CD4-positive, CD25-positive, alpha-beta regulatory T cell (primary cell): ENCODE results near the gene UPF1. TPM values are rescaled to one million over a fixed set of nuclear protein-coding genes. Genes with fewer than 3 reads are reported as not detected.
A peak's percentile ranks its signal among the peaks of the same experiment; 100 is the strongest.

Experiments
- ATAC-seq, 2 donors: fragments of 150-1000 bp; cut with Tn5 transposase; one replicate each; pipeline ENCODE4 v1.10.0; 2021; ENCODE audit warnings: low read depth in 2 of 2, moderate number of reproducible peaks in 2 of 2, moderate library complexity in 1 of 2
- DNase-seq, 3 donors: peaks; one replicate each; pipeline versions ENCODE4 v3.0.0 to v3.0.0-alpha.2; 2012 to 2022; ENCODE audit warnings: mixed read lengths in 1 of 3
- H3K27ac ChIP-seq: one replicate; pipeline ENCODE4 v1.7.0; 2013; ENCODE audit warnings: mild to moderate bottlenecking, low read length; ENCODE audit not compliant: insufficient read depth, poor library complexity, severe bottlenecking
- H3K27me3 ChIP-seq: one replicate; pipeline ENCODE4 v1.7.0; 2013; ENCODE audit warnings: low read length; ENCODE audit not compliant: control insufficient read depth, insufficient read depth
- H3K36me3 ChIP-seq: one replicate; pipeline ENCODE4 v1.7.0; 2013; ENCODE audit warnings: mild to moderate bottlenecking, low read length, moderate library complexity; ENCODE audit not compliant: control insufficient read depth, insufficient read depth
- H3K4me1 ChIP-seq: 2 replicates; pipeline ENCODE4 v1.7.0; 2013; ENCODE audit warnings: mild to moderate bottlenecking, low read length; ENCODE audit not compliant: insufficient read depth, control insufficient read depth, poor library complexity, severe bottlenecking
- H3K4me3 ChIP-seq: one replicate; pipeline ENCODE4 v1.7.0; 2013; ENCODE audit warnings: low read depth, mild to moderate bottlenecking, low read length, moderate library complexity
- H3K9me3 ChIP-seq, 2 experiments: 1 replicate in 1 of 2; 2 replicates in 1 of 2; pipeline ENCODE4 v1.7.0; 2013; ENCODE audit warnings: low read length in 2 of 2, mild to moderate bottlenecking in 1 of 2, moderate library complexity in 1 of 2; ENCODE audit not compliant: control insufficient read depth in 2 of 2
- H3K27ac Mint-ChIP-seq, 3 donors: one replicate each; pipeline ENCODE4 v1.8.0; 2020 to 2022; ENCODE audit warnings: mild to moderate bottlenecking in 3 of 3, mixed read lengths in 3 of 3, moderate library complexity in 2 of 3
- H3K27me3 Mint-ChIP-seq: one replicate; pipeline ENCODE4 v1.8.0; 2022; ENCODE audit warnings: mild to moderate bottlenecking, mixed read lengths
- H3K36me3 Mint-ChIP-seq: one replicate; pipeline ENCODE4 v1.8.0; 2020; ENCODE audit warnings: mixed read lengths
- H3K4me1 Mint-ChIP-seq, 4 donors: one replicate each; pipeline ENCODE4 v1.8.0; 2020 to 2022; ENCODE audit warnings: mixed read lengths in 4 of 4, mild to moderate bottlenecking in 1 of 4
- H3K4me3 Mint-ChIP-seq, 4 donors: one replicate each; pipeline ENCODE4 v1.8.0; 2020 to 2022; ENCODE audit warnings: mild to moderate bottlenecking in 4 of 4, mixed read lengths in 4 of 4, moderate library complexity in 3 of 4
- H3K9me3 Mint-ChIP-seq, 7 donors: one replicate each; pipeline ENCODE4 v1.8.0; 2020 to 2022; ENCODE audit warnings: mixed read lengths in 7 of 7, mild to moderate bottlenecking in 3 of 7, moderate library complexity in 2 of 7
- polyA plus RNA-seq, 4 donors: library from polyadenylated mRNA; unstranded; fragments of 300-500 nt; fragmentation: Illumina TruSeq; gene quantifications; one replicate each; pipeline ENCODE4 v1.2.3, GENCODE V29; 2021
- total RNA-seq: library from RNA; stranded (reverse); gene quantifications from one replicate; pipeline ENCODE4 v1.2.3, GENCODE V29; 2022

Gene UPF1
- total and polyA plus RNA-seq, 5 donors from 2014 or later = 8.6 to 140 (median 10.6) TPM

- peaks cover 10 to 39% (median 25%) of the 10 kb centered on the region in 4 donors for H3K4me1 Mint-ChIP-seq
- no peaks in the 10 kb centered on the region for H3K27me3 Mint-ChIP-seq
- no peak for ATAC-seq
- Histone ChIP-seq H3K27me3 (no peaks in the 10 kb centered on the region), H3K36me3 (peaks cover 85% of the 10 kb centered on the region), H3K4me3 (no peak overlapping the region), H3K27ac (no peak overlapping the region), H3K9me3 (no peaks in the 10 kb centered on the region), H3K4me1 (peaks cover 18% of the 10 kb centered on the region)
- no peak overlapping the region for H3K27ac Mint-ChIP-seq
- H3K9me3 Mint-ChIP-seq = no peaks in the 10 kb centered on the region
- no peak for DNase-seq
- no peak overlapping the region for H3K4me3 Mint-ChIP-seq
- peaks cover 35% of the 10 kb centered on the region for H3K36me3 Mint-ChIP-seq
Measured at GRCh38 chr19:18850471-18851375, 19.0 kb downstream of the UPF1 start.

- Histone ChIP-seq H3K9me3 (no peaks in the 10 kb centered on the region), H3K36me3 (peaks cover 89% of the 10 kb centered on the region), H3K27me3 (no peaks in the 10 kb centered on the region), H3K4me1 (peaks cover 18% of the 10 kb centered on the region), H3K27ac (no peak overlapping the region), H3K4me3 (no peak overlapping the region)
- peaks cover 35% of the 10 kb centered on the region for H3K36me3 Mint-ChIP-seq
- no peak overlapping the region for H3K27ac Mint-ChIP-seq
- no peaks in the 10 kb centered on the region for H3K9me3 Mint-ChIP-seq
- no peaks in the 10 kb centered on the region for H3K27me3 Mint-ChIP-seq
- ATAC-seq = no peak
- DNase-seq = no peak
- H3K4me1 Mint-ChIP-seq = peaks cover 10 to 28% (median 17%) of the 10 kb centered on the region in 4 donors
- H3K4me3 Mint-ChIP-seq = no peak overlapping the region
Measured at GRCh38 chr19:18851673-18852325, 20.0 kb downstream of the UPF1 start.

- no peak for ATAC-seq
- H3K27me3 Mint-ChIP-seq = no peaks in the 10 kb centered on the region
- no peak overlapping the region for H3K4me3 Mint-ChIP-seq
Measured at GRCh38 chr19:18852648-18853047, 20.9 kb downstream of the UPF1 start.

GRCh38 chr19:18853755-18854427 is 22.1 kb downstream of the UPF1 start:
- Histone ChIP-seq H3K9me3 (no peaks in the 10 kb centered on the region), H3K36me3 (peaks cover 95% of the 10 kb centered on the region), H3K4me3 (no peak overlapping the region), H3K27ac (no peak overlapping the region), H3K27me3 (no peaks in the 10 kb centered on the region), H3K4me1 (peaks cover 12% of the 10 kb centered on the region)
- peaks cover 35% of the 10 kb centered on the region for H3K36me3 Mint-ChIP-seq
- H3K27ac Mint-ChIP-seq = peak overlapping the region in 2 of 3 donors; percentile 38 to 65
- H3K27me3 Mint-ChIP-seq = no peaks in the 10 kb centered on the region
- peaks cover under 1 to 13% (median 5%) of the 10 kb centered on the region in 4 donors for H3K4me1 Mint-ChIP-seq
- H3K9me3 Mint-ChIP-seq = no peaks in the 10 kb centered on the region
- DNase-seq = no peak
- no peak overlapping the region for H3K4me3 Mint-ChIP-seq
- no peak for ATAC-seq

More at GRCh38 chr19:18852648-18853047, 20.9 kb downstream of the UPF1 start:
- Histone ChIP-seq H3K9me3 (no peaks in the 10 kb centered on the region), H3K27ac (no peak overlapping the region), H3K4me3 (no peak overlapping the region), H3K4me1 (peaks cover 14% of the 10 kb centered on the region), H3K36me3 (peaks cover 95% of the 10 kb centered on the region), H3K27me3 (no peaks in the 10 kb centered on the region)
- Mint-ChIP-seq H3K4me1 (peaks cover 4 to 20% (median 11%) of the 10 kb centered on the region in 4 donors), H3K36me3 (peaks cover 32% of the 10 kb centered on the region), H3K9me3 (no peaks in the 10 kb centered on the region), H3K27ac (no peak overlapping the region)
- no peak for DNase-seq

- H3K4me3 Mint-ChIP-seq = no peak overlapping the region
Measured at GRCh38 chr19:18854982-18855381, 23.2 kb downstream of the UPF1 start.

GRCh38 chr19:18855647-18856384 is 24.1 kb downstream of the UPF1 start:
- H3K27me3 ChIP-seq = no peaks in the 10 kb centered on the region
- H3K4me1 ChIP-seq = no peaks in the 10 kb centered on the region
- Mint-ChIP-seq H3K36me3 (peaks cover 28% of the 10 kb centered on the region), H3K4me3 (no peak overlapping the region), H3K27ac (no peak overlapping the region), H3K4me1 (no peaks in the 10 kb centered on the region), H3K27me3 (no peaks in the 10 kb centered on the region), H3K9me3 (no peaks in the 10 kb centered on the region)
- H3K4me3 ChIP-seq = no peak overlapping the region
- H3K27ac ChIP-seq = no peak overlapping the region
- DNase-seq (no peak), ATAC-seq (no peak)
- no peaks in the 10 kb centered on the region for H3K9me3 ChIP-seq
- peaks cover 99% of the 10 kb centered on the region for H3K36me3 ChIP-seq

More at GRCh38 chr19:18854982-18855381, 23.2 kb downstream of the UPF1 start:
- no peak overlapping the region for H3K4me3 ChIP-seq
- no peak for DNase-seq
- no peak overlapping the region for H3K27ac Mint-ChIP-seq
- H3K36me3 Mint-ChIP-seq = peaks cover 32% of the 10 kb centered on the region
- H3K27me3 ChIP-seq = no peaks in the 10 kb centered on the region
- peaks cover 1% of the 10 kb centered on the region for H3K4me1 ChIP-seq
- no peaks in the 10 kb centered on the region for H3K9me3 ChIP-seq
- H3K9me3 Mint-ChIP-seq = no peaks in the 10 kb centered on the region
- H3K27ac ChIP-seq = no peak overlapping the region
- ATAC-seq = no peak
- H3K36me3 ChIP-seq = peaks cover 99% of the 10 kb centered on the region
- no peaks in the 10 kb centered on the region for H3K27me3 Mint-ChIP-seq
- peaks cover 0 to 3% (median 0%) of the 10 kb centered on the region in 4 donors for H3K4me1 Mint-ChIP-seq
